Endothelial cell of umbilical vein (primary cell): ENCODE data around the gene TMEM98. TPM values are rescaled to one million over a fixed set of nuclear protein-coding genes. Genes with fewer than 3 reads are reported as not detected.

ENCODE experiments used
- BruUV-seq: library from RNA; stranded (reverse); fragments of 400-500 nt; replicated peaks from 2 replicates; lab custom pipeline; 2021; lab: Mats Ljungman, UMichigan
- CTCF ChIA-PET: fragments of 300-600, 350-600 bp; sonication (Branson Sonifier 250); formaldehyde crosslinking; loops from one replicate; lab custom pipeline; 2021; ENCODE audit warnings: antibody characterized with exemption, inconsistent platforms; lab: Charles Lee
- POLR2A ChIA-PET: fragments of 300-600, 350-600 bp; sonication (Branson Sonifier 250); formaldehyde crosslinking; loops from one replicate; lab custom pipeline; 2021; ENCODE audit warnings: antibody characterized with exemption, inconsistent platforms; lab: Charles Lee
- DNase-seq: peaks from one replicate; pipeline ENCODE4 v3.0.0-alpha.2; 2011; ENCODE audit warnings: low read depth, low spot score
- FAIRE-seq: peaks from 2 replicates; lab custom pipeline; 2011; peaks lifted over from hg19 to GRCh38; lab: Jason Lieb, UNC
- H2AFZ ChIP-seq: 2 replicates; pipeline ENCODE4 v1.6.0; 2012; ENCODE audit warnings: low read depth, low read length, control low read depth, inconsistent platforms
- H3K27ac ChIP-seq: 2 replicates; pipeline ENCODE4 v1.5.1; 2011; ENCODE audit warnings: low read depth, mild to moderate bottlenecking, control low read depth, low read length, moderate library complexity; ENCODE audit not compliant: insufficient read depth
- H3K27me3 ChIP-seq, 2 experiments: 2 replicates each; pipeline versions ENCODE4 v1.6.0 to v1.6.1; 2011; ENCODE audit warnings: low read length in 2 of 2, mixed read lengths in 1 of 2; ENCODE audit not compliant: control insufficient read depth in 2 of 2, insufficient read depth in 2 of 2
- H3K36me3 ChIP-seq, 2 experiments: 2 replicates in 1 of 2; 3 replicates in 1 of 2; pipeline ENCODE4 v1.5.1; 2011; ENCODE audit warnings: low read length in 2 of 2, mild to moderate bottlenecking in 1 of 2, moderate library complexity in 1 of 2; ENCODE audit not compliant: control insufficient read depth in 2 of 2, insufficient read depth in 2 of 2; ENCODE audit errors: extremely low read depth in 1 of 2
- H3K4me1 ChIP-seq: 3 replicates; pipeline ENCODE4 v1.5.1; 2011; ENCODE audit warnings: mild to moderate bottlenecking, low read length; ENCODE audit not compliant: control insufficient read depth, insufficient read depth; ENCODE audit errors: extremely low read depth
- H3K4me2 ChIP-seq: 2 replicates; pipeline ENCODE4 v1.6.1; 2011; ENCODE audit warnings: low read length, control low read depth, mixed read lengths; ENCODE audit not compliant: insufficient read depth
- H3K4me3 ChIP-seq, 3 experiments: fragments of 200-600 bp in 1 of 3; sonication (generic), shearing (Covaris generic) in 1 of 3; replicated peaks in 1 of 3; 2 replicates each; pipeline ENCODE4 v1.5.1; 2011 to 2016; ENCODE audit warnings: control low read depth in 3 of 3, low read length in 3 of 3, mild to moderate bottlenecking in 2 of 3, inconsistent platforms in 1 of 3, low read depth in 1 of 3, moderate library complexity in 1 of 3; ENCODE audit not compliant: insufficient read depth in 1 of 3
- H3K79me2 ChIP-seq: 2 replicates; pipeline ENCODE4 v1.6.0; 2012; ENCODE audit warnings: low read length, inconsistent platforms; ENCODE audit not compliant: control insufficient read depth, insufficient read depth
- H3K9ac ChIP-seq: replicated peaks from 2 replicates; pipeline ENCODE3; 2011; ENCODE audit warnings: low read length, control low read depth; ENCODE audit not compliant: insufficient read depth; ENCODE audit errors: extremely low read depth
- H3K9me1 ChIP-seq: replicated peaks from 3 replicates; pipeline ENCODE4 v1.6.0; 2011; ENCODE audit warnings: mild to moderate bottlenecking, low read length; ENCODE audit not compliant: control insufficient read depth, insufficient read depth; ENCODE audit errors: extremely low read depth
- H3K9me3 ChIP-seq: replicated peaks from 2 replicates; pipeline ENCODE4 v1.5.1; 2012; ENCODE audit warnings: low read length, inconsistent platforms; ENCODE audit not compliant: control insufficient read depth, insufficient read depth
- H4K20me1 ChIP-seq: replicated peaks from 2 replicates; pipeline ENCODE3; 2011; ENCODE audit warnings: mild to moderate bottlenecking, low read length; ENCODE audit not compliant: control insufficient read depth, insufficient read depth; ENCODE audit errors: extremely low read depth
- CTCF ChIP-seq, 2 donors: IDR thresholded peaks; 1 replicate in 1 of 2; 2 replicates in 1 of 2; pipeline ENCODE4 v1.5.1; 2011; ENCODE audit warnings: low read length in 2 of 2, mild to moderate bottlenecking in 2 of 2, moderate library complexity in 2 of 2, control low read depth in 1 of 2, inconsistent platforms in 1 of 2, low read depth in 1 of 2; ENCODE audit not compliant: insufficient read depth in 1 of 2; ENCODE audit errors: extremely low read depth in 1 of 2
- EZH2 ChIP-seq: IDR thresholded peaks from 2 replicates; pipeline ENCODE4 v1.6.1; 2012; ENCODE audit warnings: borderline replicate concordance, low read depth, mild to moderate bottlenecking, moderate library complexity, low read length, inconsistent platforms; ENCODE audit not compliant: severe bottlenecking
- FOS ChIP-seq: IDR thresholded peaks from 2 replicates; pipeline ENCODE4 v1.6.1; 2011; ENCODE audit warnings: mild to moderate bottlenecking, low read length, moderate library complexity, borderline replicate concordance; ENCODE audit not compliant: insufficient read depth
- GATA2 ChIP-seq: IDR thresholded peaks from 2 replicates; pipeline ENCODE4 v1.7.0; 2011; ENCODE audit warnings: low read depth, mild to moderate bottlenecking, moderate library complexity, mixed read lengths, low read length; ENCODE audit not compliant: insufficient read length, insufficient read depth
- JUN ChIP-seq: IDR thresholded peaks from 2 replicates; pipeline ENCODE4 v1.6.1; 2011; ENCODE audit warnings: borderline replicate concordance, low read depth; ENCODE audit not compliant: insufficient read length, insufficient read depth
- MAX ChIP-seq: IDR thresholded peaks from 2 replicates; pipeline ENCODE4 v1.6.1; 2011; ENCODE audit not compliant: insufficient read depth, insufficient read length
- MYC ChIP-seq: IDR thresholded peaks from one replicate; pipeline ENCODE4 v1.6.1; 2011; ENCODE audit warnings: mild to moderate bottlenecking, low read depth, low read length
- POLR2A ChIP-seq: IDR thresholded peaks from 2 replicates; pipeline ENCODE4 v1.6.1; 2012; ENCODE audit warnings: low read depth, mild to moderate bottlenecking, control low read depth, low read length
- POLR2AphosphoS5 ChIP-seq: IDR thresholded peaks from 2 replicates; pipeline ENCODE4 v1.6.1; 2012; ENCODE audit warnings: low read depth, mild to moderate bottlenecking, control low read depth, low read length, moderate library complexity; ENCODE audit not compliant: insufficient read depth
- dilution Hi-C: fragments of 300-500 bp; cut with MboI; formaldehyde crosslinking; loops from one replicate; pipeline ENCODE4 v1.15.0; 2019; ENCODE audit warnings: low sequenced_read_pairs; ENCODE audit not compliant: extremely low pct_ligation_motif_present
- intact Hi-C: fragments of 100-400 bp; cut with micrococcal nuclease; formaldehyde crosslinking; loops from one replicate; pipeline ENCODE4 v1.10.0; 2022
- polyA plus RNA-seq, 4 experiments: library from polyadenylated mRNA; depleted of rRNA in 3 of 4; stranded (reverse) in 3 of 4; unstranded in 1 of 4; fragments of >200 nt; gene quantifications; 2 replicates each; pipeline versions ENCODE4 v1.2.1 to v1.2.3, GENCODE V29; 2011 to 2012; ENCODE audit warnings: missing spikeins in 1 of 4
- total RNA-seq: library from RNA; stranded (reverse); gene quantifications from 2 replicates; pipeline ENCODE4 v1.2.3, GENCODE V29; 2021

The TMEM98 gene
- total and polyA plus RNA-seq, 2 donors (not counting 3 experiments of a cell fraction or from before 2014, with no cell fraction given): 83.6 to 456 TPM

GRCh38 chr17:32933881-32934280 is 5.9 kb downstream of the TMEM98 start:
- Histone ChIP-seq H4K20me1 (no peaks in the 10 kb centered on the region), H2AFZ (no peak overlapping the region), H3K9ac (no peak overlapping the region), H3K4me2 (no peak overlapping the region), H3K27ac (no peak overlapping the region), H3K27me3 (no peaks in the 10 kb centered on the region), H3K9me3 (no peaks in the 10 kb centered on the region), H3K4me3 (no peak overlapping the region), H3K4me1 (peaks cover 28% of the 10 kb centered on the region), H3K36me3 (peaks cover 18 to 26% of the 10 kb centered on the region in 2 experiments), H3K9me1 (no peaks in the 10 kb centered on the region), H3K79me2 (no peaks in the 10 kb centered on the region)
- no peak for FAIRE-seq
- DNase-seq: no peak
- ChIA-PET CTCF (no interaction called here), POLR2A (no interaction called here)
- intact Hi-C loops: loop anchor here (10.0 kb wide), 1 partner anchor 259 kb away; no protein-coding TSS in a partner anchor
- TF ChIP-seq JUN (no peak), POLR2A (no peak), FOS (no peak), CTCF (IDR thresholded peaks at IDR 0.05; ENCODE audit: extremely low read depth in 1 of 2, insufficient read depth in 1 of 2, low read depth in 1 of 2, low read length in 2 of 2) (no peak), MAX (no peak), POLR2AphosphoS5 (no peak), EZH2 (no peak), MYC (no peak), GATA2 (no peak)
- dilution Hi-C loops: no loop called here
- no TSS peak for BruUV-seq
